H1 (cell line): Measurements from ENCODE around the gene RHOBTB3. TPM values are rescaled to one million over a fixed set of nuclear protein-coding genes. Genes with fewer than 3 reads are reported as not detected.

Experiments used
- CTCF ChIA-PET: fragments of 300-600 bp; sonication (Branson Sonifier 250); formaldehyde crosslinking; loops from one replicate; lab custom pipeline; 2021; ENCODE audit not compliant: partially characterized antibody; lab: Charles Lee
- POLR2A ChIA-PET: fragments of 300-600 bp; sonication (Branson Sonifier 250); formaldehyde crosslinking; loops from one replicate; lab custom pipeline; 2021; ENCODE audit warnings: inconsistent platforms; ENCODE audit not compliant: partially characterized antibody; lab: Charles Lee
- DNase-seq, 2 experiments: peaks; one replicate each; pipeline versions ENCODE4 v3.0.0 to v3.0.0-alpha.2; 2010 to 2022; ENCODE audit warnings: low spot score in 2 of 2, low read depth in 1 of 2, mixed read lengths in 1 of 2
- FAIRE-seq: peaks from 2 replicates; lab custom pipeline; 2011; peaks lifted over from hg19 to GRCh38; lab: Jason Lieb, UNC
- H2AFZ ChIP-seq: 2 replicates; pipeline ENCODE4 v1.8.1; 2012; ENCODE audit warnings: low read length, inconsistent platforms
- H2AK5ac ChIP-seq: 2 replicates; pipeline ENCODE4 v1.6.1; 2013; ENCODE audit warnings: low read depth, low read length
- H2BK120ac ChIP-seq: replicated peaks from 2 replicates; pipeline ENCODE3; 2013; ENCODE audit warnings: low read depth, low read length, inconsistent platforms
- H2BK12ac ChIP-seq: 2 replicates; pipeline ENCODE4 v1.6.1; 2013; ENCODE audit warnings: low read depth, low read length
- H2BK15ac ChIP-seq: 2 replicates; pipeline ENCODE4 v1.6.1; 2013; ENCODE audit warnings: low read length
- H2BK20ac ChIP-seq: 2 replicates; pipeline ENCODE4 v1.6.1; 2013; ENCODE audit warnings: low read length
- H2BK5ac ChIP-seq: 2 replicates; pipeline ENCODE4 v1.6.1; 2013; ENCODE audit warnings: low read depth, low read length
- H3K14ac ChIP-seq: 2 replicates; pipeline ENCODE4 v1.6.1; 2013; ENCODE audit warnings: inconsistent platforms; ENCODE audit not compliant: insufficient read length
- H3K18ac ChIP-seq: 2 replicates; pipeline ENCODE4 v1.6.1; 2013; ENCODE audit warnings: low read length; ENCODE audit errors: extremely low read depth
- H3K23ac ChIP-seq: 2 replicates; pipeline ENCODE4 v1.6.1; 2013; ENCODE audit warnings: inconsistent platforms; ENCODE audit not compliant: insufficient read length
- H3K23me2 ChIP-seq: 2 replicates; pipeline ENCODE4 v1.6.1; 2013; ENCODE audit warnings: low read depth, low read length
- H3K27ac ChIP-seq: 2 replicates; pipeline ENCODE4 v1.6.1; 2011; ENCODE audit warnings: low read depth, low read length, inconsistent platforms
- H3K27me3 ChIP-seq, 4 experiments: replicated peaks in 1 of 4; 1 replicate in 1 of 4; 2 replicates in 3 of 4; pipeline versions ENCODE4 v1.6.1 to v1.8.1; 2011 to 2013; ENCODE audit warnings: low read length in 3 of 4, mild to moderate bottlenecking in 3 of 4, inconsistent platforms in 2 of 4, mixed read lengths in 2 of 4, moderate library complexity in 1 of 4; ENCODE audit not compliant: control insufficient read depth in 3 of 4, insufficient read depth in 3 of 4; ENCODE audit errors: extremely low read depth in 1 of 4
- H3K36me3 ChIP-seq, 4 experiments: 2 replicates each; pipeline versions ENCODE4 v1.6.1 to v1.8.1; 2011 to 2013; ENCODE audit warnings: mild to moderate bottlenecking in 4 of 4, low read length in 3 of 4, moderate library complexity in 2 of 4, control low read depth in 1 of 4, inconsistent platforms in 1 of 4; ENCODE audit not compliant: insufficient read depth in 4 of 4, control insufficient read depth in 2 of 4
- H3K4ac ChIP-seq: replicated peaks from 2 replicates; pipeline ENCODE3; 2013; ENCODE audit warnings: low read length, low read depth, mixed read lengths, inconsistent platforms; ENCODE audit not compliant: insufficient read length
- H3K4me1 ChIP-seq, 4 experiments: replicated peaks in 1 of 4; 1 replicate in 1 of 4; 2 replicates in 3 of 4; pipeline versions ENCODE4 v1.6.1 to v1.8.1; 2011 to 2013; ENCODE audit warnings: low read length in 3 of 4, inconsistent platforms in 2 of 4, mixed read lengths in 1 of 4; ENCODE audit not compliant: insufficient read depth in 4 of 4, control insufficient read depth in 3 of 4
- H3K4me2 ChIP-seq, 2 experiments: 2 replicates each; pipeline versions ENCODE4 v1.6.1 to v1.8.1; 2011 to 2013; ENCODE audit warnings: low read depth in 2 of 2, low read length in 2 of 2, control low read depth in 1 of 2, inconsistent platforms in 1 of 2, mild to moderate bottlenecking in 1 of 2; ENCODE audit not compliant: insufficient read depth in 1 of 2
- H3K4me3 ChIP-seq, 4 experiments: fragments of 200-600, 300-600 bp in 1 of 4; sonication (generic), shearing (Covaris generic), sonication (Bioruptor Twin) in 1 of 4; 2 replicates each; pipeline versions ENCODE4 v1.5.1 to v1.8.1; 2011 to 2016; ENCODE audit warnings: low read length in 4 of 4, low read depth in 3 of 4, control low read depth in 2 of 4, inconsistent platforms in 2 of 4, mild to moderate bottlenecking in 2 of 4, mixed read lengths in 1 of 4, moderate library complexity in 1 of 4; ENCODE audit not compliant: insufficient read depth in 2 of 4; ENCODE audit errors: extremely low read depth in 1 of 4
- H3K56ac ChIP-seq: replicated peaks from 2 replicates; pipeline ENCODE3; 2013; ENCODE audit warnings: low read depth, mild to moderate bottlenecking, mixed read lengths, low read length, inconsistent platforms; ENCODE audit not compliant: insufficient read length
- H3K79me1 ChIP-seq: 2 replicates; pipeline ENCODE4 v1.6.1; 2013; ENCODE audit warnings: low read depth, low read length, control low read depth
- H3K79me2 ChIP-seq, 2 experiments: 2 replicates each; pipeline versions ENCODE4 v1.6.1 to v1.8.1; 2012 to 2013; ENCODE audit warnings: low read length in 2 of 2, mild to moderate bottlenecking in 2 of 2, inconsistent platforms in 1 of 2; ENCODE audit not compliant: insufficient read depth in 2 of 2, control insufficient read depth in 1 of 2
- H3K9ac ChIP-seq, 4 experiments: replicated peaks in 1 of 4; 1 replicate in 1 of 4; 2 replicates in 3 of 4; pipeline versions ENCODE4 v1.6.1 to v1.8.1; 2011 to 2013; ENCODE audit warnings: low read depth in 3 of 4, low read length in 3 of 4, control low read depth in 2 of 4, mild to moderate bottlenecking in 2 of 4, moderate library complexity in 2 of 4, inconsistent platforms in 1 of 4; ENCODE audit errors: extremely low read depth in 1 of 4
- H3K9me3 ChIP-seq, 2 experiments: 2 replicates each; pipeline versions ENCODE4 v1.6.1 to v1.8.1; 2012 to 2013; ENCODE audit warnings: mild to moderate bottlenecking in 2 of 2, moderate library complexity in 2 of 2, control low read depth in 1 of 2, inconsistent platforms in 1 of 2, low read depth in 1 of 2, low read length in 1 of 2, mixed read lengths in 1 of 2; ENCODE audit not compliant: insufficient read depth in 2 of 2
- H4K20me1 ChIP-seq, 2 experiments: replicated peaks in 1 of 2; 2 replicates each; pipeline versions ENCODE3 to v1.8.1; 2011 to 2013; ENCODE audit warnings: inconsistent platforms in 2 of 2, low read length in 2 of 2, mild to moderate bottlenecking in 1 of 2; ENCODE audit not compliant: insufficient read depth in 2 of 2, control insufficient read depth in 1 of 2
- H4K5ac ChIP-seq: 2 replicates; pipeline ENCODE4 v1.6.1; 2013; ENCODE audit warnings: low read length, low read depth, mixed read lengths, inconsistent platforms; ENCODE audit not compliant: insufficient read length
- H4K8ac ChIP-seq: 2 replicates; pipeline ENCODE4 v1.8.0; 2013; ENCODE audit warnings: mild to moderate bottlenecking, moderate library complexity, low read length, inconsistent platforms; ENCODE audit not compliant: insufficient read depth; ENCODE audit errors: extremely low read depth
- H4K91ac ChIP-seq: replicated peaks from 2 replicates; pipeline ENCODE3; 2013; ENCODE audit warnings: low read length, mixed read lengths, inconsistent platforms; ENCODE audit not compliant: insufficient read length
- ATF2 ChIP-seq: IDR thresholded peaks from 2 replicates; pipeline ENCODE4 v1.6.1; 2012; ENCODE audit warnings: low read length, inconsistent platforms
- SIRT6 ChIP-seq: IDR thresholded peaks from one replicate; pipeline ENCODE4 v1.7.1; 2012; ENCODE audit warnings: low read length, inconsistent platforms
- TEAD4 ChIP-seq: IDR thresholded peaks from 2 replicates; pipeline ENCODE4 v1.6.1; 2012; ENCODE audit warnings: low read depth, low read length, inconsistent platforms, mixed read lengths
- WGBS, 2 experiments: shearing (Covaris generic) in 1 of 2; methylation state at CpG; one replicate each; pipeline versions ENCODE4 v1.1.6 to v1.1.7; 2013 to 2015; ENCODE audit warnings: low lambda C conversion rate in 2 of 2, mixed read lengths in 2 of 2, inconsistent platforms in 1 of 2, low coverage in 1 of 2, missing lambda C conversion rate in 1 of 2; ENCODE audit not compliant: insufficient replicate concordance in 2 of 2, insufficient coverage in 1 of 2, insufficient read length in 1 of 2; ENCODE audit errors: extremely low coverage in 1 of 2, missing lambda C conversion rate in 1 of 2; 5-methylcytosine and 5-hydroxymethylcytosine counted together
- polyA plus RNA-seq, 7 experiments: library from polyadenylated mRNA; depleted of rRNA in 3 of 7; stranded (reverse) in 5 of 7; unstranded in 2 of 7; fragments of >200 nt in 5 of 7; fragments of 200-250 nt in 2 of 7; gene quantifications; 1 replicate in 5 of 7; 2 replicates in 1 of 7; 4 replicates in 1 of 7; pipeline versions ENCODE4 v1.2.1 to v1.2.3, GENCODE V29; 2011 to 2013; ENCODE audit warnings: missing spikeins in 2 of 7, mixed read lengths in 2 of 7
- total RNA-seq: library from RNA; stranded (reverse); fragmentation: NEBNext Ultra II Directional; extraction: Animal tissue kit (Norgen Biotek cat#: 25700); gene quantifications from 2 replicates; pipeline ENCODE4 v1.2.1, GENCODE V29; 2021

The RHOBTB3 gene
- total and polyA plus RNA-seq, 2 of the 8 experiments (the other 6 are each of a cell fraction or from before 2014, with no cell fraction given) = 8.2 to 17.5 TPM

- Histone ChIP-seq H2AFZ (peak overlapping the region; percentile 66; the same call in 1 of the 2 replicates), H3K23ac (no peak overlapping the region), H3K36me3 (no peaks in the 10 kb centered on the region), H3K18ac (no peak overlapping the region), H2BK15ac (no peak overlapping the region), H4K5ac (no peak overlapping the region), H3K79me1 (no peaks in the 10 kb centered on the region), H4K20me1 (no peaks in the 10 kb centered on the region), H3K4ac (no peak overlapping the region), H2BK5ac (no peak overlapping the region), H4K91ac (no peak overlapping the region), H2BK120ac (no peak overlapping the region), H2AK5ac (no peak overlapping the region), H2BK20ac (no peak overlapping the region), H3K4me3 (no peak overlapping the region), H3K9me3 (no peaks in the 10 kb centered on the region), H3K4me2 (no peak overlapping the region), H4K8ac (no peak overlapping the region), H3K4me1 (no peaks in the 10 kb centered on the region), H3K27ac (no peak overlapping the region), H3K14ac (no peak overlapping the region), H2BK12ac (no peak overlapping the region), H3K56ac (no peak overlapping the region), H3K27me3 (no peaks in the 10 kb centered on the region; a peak in 1 of 7 replicates), H3K79me2 (no peaks in the 10 kb centered on the region), H3K23me2 (no peaks in the 10 kb centered on the region), H3K9ac (no peak overlapping the region)
- FAIRE-seq (no peak), DNase-seq (no peak)
- POLR2A ChIA-PET = interaction anchor here (0.6 to 1.4 kb wide), 2 partner anchors 13 to 27 kb away, joined by 3 to 6 read pairs; no protein-coding TSS in a partner anchor
- CTCF ChIA-PET = interaction anchor here (0.6 to 2.2 kb wide), 9 partner anchors 12 to 149 kb away, joined by 3 to 7 read pairs (median 6); no protein-coding TSS in a partner anchor
- 81% methylated on average over 6 of the region's 7 CpGs; no CpG with 5 or more reads in 1 of the 2 experiments for WGBS, 2 experiments
- no peak for TF ChIP-seq SIRT6
- TF ChIP-seq ATF2 = no peak
- TF ChIP-seq TEAD4 = peak; percentile 31; the same call in 1 of the 2 replicates
Observed at GRCh38 chr5:95697781-95698681, 33.1 kb upstream of the RHOBTB3 start.
